ENCODE data around the gene DNAJA4.

DNAJA4 gene

DNA sequence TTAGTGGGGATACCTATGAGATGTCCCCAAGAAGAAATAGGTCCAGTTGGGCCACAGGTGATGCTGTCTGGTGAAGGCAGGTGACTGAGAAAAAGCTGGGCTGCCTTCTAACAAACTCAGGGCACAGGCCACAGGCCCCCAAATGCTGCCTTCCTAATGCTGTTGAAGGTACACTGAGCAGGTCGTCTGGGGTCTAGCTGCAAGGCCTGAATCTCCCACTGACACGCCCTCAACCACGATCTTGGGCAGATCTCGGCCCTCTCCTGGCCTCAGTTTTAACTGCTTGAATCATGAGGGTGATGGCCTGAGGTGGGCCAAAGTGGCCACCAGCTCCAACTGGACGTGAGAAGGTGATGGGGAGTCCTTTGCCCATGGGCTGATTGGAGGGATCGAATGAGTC is 27.9 kb upstream of the DNAJA4 start:
- Histone ChIP-seq H3K9me3 (ENCODE audit: control insufficient read depth, insufficient read depth, low read length) (no peaks in the 10 kb centered on the region), H3K27ac (ENCODE audit: low read depth, low read length) (no peak overlapping the region), H4K20me1 (ENCODE audit: control insufficient read depth, insufficient read depth, low read depth, low read length) (no peaks in the 10 kb centered on the region), H3K27me3 (ENCODE audit: control insufficient read depth, low read length) (peaks cover 36% of the 10 kb centered on the region), H3K4me2 (ENCODE audit: low read length) (no peak overlapping the region), H3K4me3 (ENCODE audit: low read length) (no peak overlapping the region), H3K36me3 (ENCODE audit: control insufficient read depth, low read length) (no peaks in the 10 kb centered on the region), H3K9me2 (replicated peaks; ENCODE audit: control insufficient read depth, low read length) (no peaks in the 10 kb centered on the region), H3K79me2 (ENCODE audit: control insufficient read depth, low read length) (no peaks in the 10 kb centered on the region), H3K4me1 (ENCODE audit: control insufficient read depth, low read length) (0 out of 2 replicates have a peak, but pooled peaks cover 4% of the 10 kb centered on the region), H3F3A (ENCODE audit: control insufficient read depth, insufficient read depth) (no peaks in the 10 kb centered on the region)
- no peak for TF ChIP-seq EZH2phosphoT487 (IDR thresholded peaks at IDR 0.05; ENCODE audit: borderline replicate concordance, low read length)
- TF ChIP-seq, protein P1, sequence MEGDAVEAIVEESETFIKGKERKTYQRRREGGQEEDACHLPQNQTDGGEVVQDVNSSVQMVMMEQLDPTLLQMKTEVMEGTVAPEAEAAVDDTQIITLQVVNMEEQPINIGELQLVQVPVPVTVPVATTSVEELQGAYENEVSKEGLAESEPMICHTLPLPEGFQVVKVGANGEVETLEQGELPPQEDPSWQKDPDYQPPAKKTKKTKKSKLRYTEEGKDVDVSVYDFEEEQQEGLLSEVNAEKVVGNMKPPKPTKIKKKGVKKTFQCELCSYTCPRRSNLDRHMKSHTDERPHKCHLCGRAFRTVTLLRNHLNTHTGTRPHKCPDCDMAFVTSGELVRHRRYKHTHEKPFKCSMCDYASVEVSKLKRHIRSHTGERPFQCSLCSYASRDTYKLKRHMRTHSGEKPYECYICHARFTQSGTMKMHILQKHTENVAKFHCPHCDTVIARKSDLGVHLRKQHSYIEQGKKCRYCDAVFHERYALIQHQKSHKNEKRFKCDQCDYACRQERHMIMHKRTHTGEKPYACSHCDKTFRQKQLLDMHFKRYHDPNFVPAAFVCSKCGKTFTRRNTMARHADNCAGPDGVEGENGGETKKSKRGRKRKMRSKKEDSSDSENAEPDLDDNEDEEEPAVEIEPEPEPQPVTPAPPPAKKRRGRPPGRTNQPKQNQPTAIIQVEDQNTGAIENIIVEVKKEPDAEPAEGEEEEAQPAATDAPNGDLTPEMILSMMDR (IDR thresholded peaks at IDR 0.05; ENCODE audit: low read depth, low read length, poor library complexity, severe bottlenecking) = no peak

DNA sequence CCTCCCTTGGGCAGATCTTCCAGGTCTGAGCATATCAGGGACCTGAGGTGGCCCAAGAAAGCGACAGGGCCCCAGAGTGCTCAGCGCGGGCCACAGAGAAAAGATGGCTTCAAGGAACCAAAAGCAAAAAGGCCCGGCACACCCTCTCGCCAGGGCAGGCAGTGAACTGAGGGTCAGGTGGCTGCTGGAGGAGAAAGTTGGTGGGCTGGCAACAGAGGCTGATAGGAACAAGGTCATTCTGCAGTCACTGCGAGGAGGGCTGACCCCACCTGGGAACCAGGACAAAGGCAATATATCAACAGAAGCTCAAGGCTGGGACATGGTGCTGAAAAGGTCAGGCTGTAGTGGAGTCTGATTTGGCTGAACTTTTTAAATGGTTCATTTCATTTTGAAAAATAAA is 27.2 kb upstream of the DNAJA4 start:
- peaks cover 32% of the 10 kb centered on the region for H3K27me3 ChIP-seq (ENCODE audit: control insufficient read depth, low read length)
- H4K20me1 ChIP-seq (ENCODE audit: control insufficient read depth, insufficient read depth, low read depth, low read length) = no peaks in the 10 kb centered on the region
- no peak overlapping the region for H3K27ac ChIP-seq (ENCODE audit: low read depth, low read length)
- no peaks in the 10 kb centered on the region for H3K9me3 ChIP-seq (ENCODE audit: control insufficient read depth, insufficient read depth, low read length)
- H3K4me3 ChIP-seq (ENCODE audit: low read length) = no peak overlapping the region
- H3K4me1 ChIP-seq (ENCODE audit: control insufficient read depth, low read length) = 0 out of 2 replicates have a peak, but pooled peaks cover 4% of the 10 kb centered on the region
- no peak overlapping the region for H3K4me2 ChIP-seq (ENCODE audit: low read length)
- no peaks in the 10 kb centered on the region for H3F3A ChIP-seq (ENCODE audit: control insufficient read depth, insufficient read depth)
- TF ChIP-seq EZH2phosphoT487 (IDR thresholded peaks at IDR 0.05; ENCODE audit: borderline replicate concordance, low read length) = no peak
- TF ChIP-seq, protein P1 (IDR thresholded peaks at IDR 0.05; ENCODE audit: low read depth, low read length, poor library complexity, severe bottlenecking) = no peak
- H3K9me2 ChIP-seq (replicated peaks; ENCODE audit: control insufficient read depth, low read length) = no peaks in the 10 kb centered on the region
- no peaks in the 10 kb centered on the region for H3K36me3 ChIP-seq (ENCODE audit: control insufficient read depth, low read length)
- no peaks in the 10 kb centered on the region for H3K79me2 ChIP-seq (ENCODE audit: control insufficient read depth, low read length)

DNA sequence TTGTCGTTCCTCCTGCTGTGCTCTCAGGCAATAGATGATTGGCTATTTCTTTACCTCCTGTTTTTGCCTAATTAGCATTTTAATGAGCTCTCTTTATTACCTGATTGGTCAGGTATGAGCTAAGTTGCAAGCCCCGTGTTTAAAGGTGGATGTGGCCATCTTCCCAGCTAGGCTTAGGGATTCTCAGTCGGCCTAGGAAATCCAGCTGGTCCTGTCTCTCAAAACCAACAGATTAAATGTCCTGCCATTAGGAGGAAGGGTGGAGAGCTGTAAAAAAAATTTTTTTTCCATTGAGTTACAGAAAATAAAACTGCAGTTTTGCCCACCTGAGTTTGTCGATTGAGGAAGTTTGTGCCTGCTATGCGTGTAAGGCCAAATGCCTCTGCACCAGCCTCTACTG is 24.6 kb upstream of the DNAJA4 start:
- no peaks in the 10 kb centered on the region for H3K79me2 ChIP-seq (ENCODE audit: control insufficient read depth, low read length)
- 0 out of 2 replicates have a peak, but pooled peaks cover under 1% of the 10 kb centered on the region for H3K4me1 ChIP-seq (ENCODE audit: control insufficient read depth, low read length)
- H3K9me2 ChIP-seq (replicated peaks; ENCODE audit: control insufficient read depth, low read length) = no peaks in the 10 kb centered on the region
- H3K27ac ChIP-seq (ENCODE audit: low read depth, low read length) = no peak overlapping the region
- no peak overlapping the region for H3K4me2 ChIP-seq (ENCODE audit: low read length)
- no peaks in the 10 kb centered on the region for H4K20me1 ChIP-seq (ENCODE audit: control insufficient read depth, insufficient read depth, low read depth, low read length)
- no peaks in the 10 kb centered on the region for H3F3A ChIP-seq (ENCODE audit: control insufficient read depth, insufficient read depth)
- TF ChIP-seq, protein P1 (IDR thresholded peaks at IDR 0.05; ENCODE audit: low read depth, low read length, poor library complexity, severe bottlenecking) = no peak
- no peak for TF ChIP-seq EZH2phosphoT487 (IDR thresholded peaks at IDR 0.05; ENCODE audit: borderline replicate concordance, low read length)
- H3K4me3 ChIP-seq (ENCODE audit: low read length) = no peak overlapping the region
- H3K9me3 ChIP-seq (ENCODE audit: control insufficient read depth, insufficient read depth, low read length) = no peaks in the 10 kb centered on the region
- H3K36me3 ChIP-seq (ENCODE audit: control insufficient read depth, low read length) = no peaks in the 10 kb centered on the region
- peaks cover 20% of the 10 kb centered on the region for H3K27me3 ChIP-seq (ENCODE audit: control insufficient read depth, low read length)
